ENCODE results near the gene UBALD1. TPM values are rescaled to one million over a fixed set of nuclear protein-coding genes. Genes with fewer than 3 reads are reported as not detected.
A peak's percentile ranks its signal among the peaks of the same experiment; 100 is the strongest.

Gene UBALD1
- total and polyA plus RNA-seq, 8 donors = 12.0 to 27.8 (median 19.8) TPM

GRCh38 chr16:4616047-4616811 lies 1.5 kb upstream of the UBALD1 start:
- intact Hi-C loops (cut with DNase I) = no loop called here
- H3K4me1 ChIP-seq = peaks cover 28 to 55% of the 10 kb centered on the region in 2 donors

GRCh38 chr16:4615384-4616046 lies 827 bp upstream of the UBALD1 start:
- Histone ChIP-seq H3K4me1 (peaks cover 28 to 58% of the 10 kb centered on the region in 2 donors), H3K4me3 (peak overlapping the region; percentile 15 to 93), H3K9me3 (no peaks in the 10 kb centered on the region), H3K27me3 (no peaks in the 10 kb centered on the region), H3K27ac (peak overlapping the region; percentile 95), H3K36me3 (no peaks in the 10 kb centered on the region)
- intact Hi-C loops (cut with DNase I) = no loop called here
- ATAC-seq = no peak
- peak in 1 of 4 donors; percentile 49 for DNase-seq
- TF ChIP-seq, protein P1, sequence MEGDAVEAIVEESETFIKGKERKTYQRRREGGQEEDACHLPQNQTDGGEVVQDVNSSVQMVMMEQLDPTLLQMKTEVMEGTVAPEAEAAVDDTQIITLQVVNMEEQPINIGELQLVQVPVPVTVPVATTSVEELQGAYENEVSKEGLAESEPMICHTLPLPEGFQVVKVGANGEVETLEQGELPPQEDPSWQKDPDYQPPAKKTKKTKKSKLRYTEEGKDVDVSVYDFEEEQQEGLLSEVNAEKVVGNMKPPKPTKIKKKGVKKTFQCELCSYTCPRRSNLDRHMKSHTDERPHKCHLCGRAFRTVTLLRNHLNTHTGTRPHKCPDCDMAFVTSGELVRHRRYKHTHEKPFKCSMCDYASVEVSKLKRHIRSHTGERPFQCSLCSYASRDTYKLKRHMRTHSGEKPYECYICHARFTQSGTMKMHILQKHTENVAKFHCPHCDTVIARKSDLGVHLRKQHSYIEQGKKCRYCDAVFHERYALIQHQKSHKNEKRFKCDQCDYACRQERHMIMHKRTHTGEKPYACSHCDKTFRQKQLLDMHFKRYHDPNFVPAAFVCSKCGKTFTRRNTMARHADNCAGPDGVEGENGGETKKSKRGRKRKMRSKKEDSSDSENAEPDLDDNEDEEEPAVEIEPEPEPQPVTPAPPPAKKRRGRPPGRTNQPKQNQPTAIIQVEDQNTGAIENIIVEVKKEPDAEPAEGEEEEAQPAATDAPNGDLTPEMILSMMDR (IDR thresholded peaks at IDR 0.05) = no peak

More at GRCh38 chr16:4616047-4616811, 1.5 kb upstream of the UBALD1 start:
- TF ChIP-seq, protein P1 (IDR thresholded peaks at IDR 0.05) = no peak
- Histone ChIP-seq H3K9me3 (no peaks in the 10 kb centered on the region), H3K27ac (peak overlapping the region; percentile 95), H3K4me3 (peak overlapping the region; percentile 35 to 93), H3K36me3 (no peaks in the 10 kb centered on the region), H3K27me3 (no peaks in the 10 kb centered on the region)
- peak; percentile 89 for ATAC-seq
- peak; percentile 98 to 100 (median 100) for DNase-seq

- Histone ChIP-seq H3K4me3 (peak overlapping the region; percentile 59 to 93), H3K9me3 (no peaks in the 10 kb centered on the region), H3K4me1 (peaks cover 28 to 58% of the 10 kb centered on the region in 2 donors), H3K27ac (peak overlapping the region; percentile 95), H3K27me3 (no peaks in the 10 kb centered on the region), H3K36me3 (peaks cover 0 to 15% of the 10 kb centered on the region in 2 donors)
- TF ChIP-seq, protein P1 (IDR thresholded peaks at IDR 0.05) = no peak
- intact Hi-C loops (cut with DNase I) = no loop called here
- ATAC-seq = no peak
- peak in 1 of 4 donors; percentile 88 for DNase-seq
These were observed 785 bp downstream of the UBALD1 start for GRCh38 chr16:4613636-4614570.

GRCh38 chr16:4612977-4613635 lies 1.6 kb downstream of the UBALD1 start:
- Histone ChIP-seq H3K9me3 (no peaks in the 10 kb centered on the region), H3K36me3 (peaks cover 0 to 23% of the 10 kb centered on the region in 2 donors), H3K27ac (no peak overlapping the region), H3K4me3 (peak overlapping the region; percentile 59 to 93), H3K4me1 (peaks cover 28 to 58% of the 10 kb centered on the region in 2 donors), H3K27me3 (no peaks in the 10 kb centered on the region)
- no peak for DNase-seq
- no peak for ATAC-seq
- intact Hi-C loops (cut with DNase I) = no loop called here
- TF ChIP-seq, protein P1 (IDR thresholded peaks at IDR 0.05) = no peak
